Uterus (tissue), 4 donors: ENCODE results near the gene SMG7. TPM values are rescaled to one million over a fixed set of nuclear protein-coding genes. Genes with fewer than 3 reads are reported as not detected.

Experiments
- DNase-seq, 2 donors: peaks; one replicate each; pipeline ENCODE4 v3.0.0-alpha.2; 2019 to 2020
- H3K27ac ChIP-seq, 2 donors: fragments of 200-600 bp; sonication (generic); 1 replicate in 1 of 2; 2 replicates in 1 of 2; pipeline ENCODE4 v1.5.1; 2016 to 2018
- H3K27me3 ChIP-seq, 2 donors: fragments of 200-600 bp; sonication (generic); one replicate each; pipeline ENCODE4 v1.5.1; 2018 to 2019; ENCODE audit warnings: control low read depth in 1 of 2
- H3K36me3 ChIP-seq, 2 donors: fragments of 200-600 bp; sonication (generic); one replicate each; pipeline ENCODE4 v1.5.1; 2019; ENCODE audit warnings: control low read depth in 1 of 2
- H3K4me1 ChIP-seq, 2 donors: fragments of 200-600 bp; sonication (generic); one replicate each; pipeline ENCODE4 v1.5.1; 2018 to 2019; ENCODE audit warnings: control low read depth in 1 of 2
- H3K4me3 ChIP-seq, 2 donors: fragments of 200-600 bp; sonication (generic); 1 replicate in 1 of 2; 2 replicates in 1 of 2; pipeline ENCODE4 v1.5.1; 2018 to 2019; ENCODE audit warnings: mild to moderate bottlenecking in 1 of 2
- H3K9me3 ChIP-seq, 2 donors: fragments of 200-600 bp; sonication (generic); one replicate each; pipeline ENCODE4 v1.5.1; 2019; ENCODE audit warnings: control low read depth in 1 of 2
- CTCF ChIP-seq, 4 experiments: fragments of 200-600 bp in 2 of 4; fragments of 450-650 bp in 2 of 4; sonication (generic) in 2 of 4; IDR thresholded peaks; one replicate each; pipeline ENCODE4 v1.5.1; 2016 to 2019; ENCODE audit warnings: antibody characterized with exemption in 4 of 4, mild to moderate bottlenecking in 2 of 4, moderate library complexity in 1 of 4
- POLR2A ChIP-seq, 2 donors: fragments of 450-650 bp; IDR thresholded peaks; one replicate each; pipeline ENCODE4 v1.6.1; 2016; ENCODE audit warnings: antibody characterized with exemption in 2 of 2, mild to moderate bottlenecking in 1 of 2, moderate library complexity in 1 of 2
- intact Hi-C: fragments of 100-400 bp; cut with DNase I; formaldehyde crosslinking; loops from one replicate; pipeline ENCODE4 v1.15.1; 2023; ENCODE audit warnings: low total_unique reads
- total RNA-seq, 4 donors: library from RNA; depleted of rRNA in 3 of 4; stranded (reverse); fragments of >200 nt in 3 of 4; gene quantifications; one replicate each; pipeline versions ENCODE4 v1.1.0 to v1.2.4, GENCODE V29; 2014 to 2023
- donor health status: DM: yes; HTN: yes; CAD: no.

SMG7 gene
- total RNA-seq, 4 donors from 2014 or later: 9.1 to 63.1 (median 37.0) TPM

GRCh38 chr1:183553764-183554163 is 81.5 kb downstream of the SMG7 start:
- TF ChIP-seq POLR2A (IDR thresholded peaks at IDR 0.05) (no peak), CTCF (IDR thresholded peaks at IDR 0.05) (no peak)
- Histone ChIP-seq H3K36me3 (no peaks in the 10 kb centered on the region), H3K9me3 (no peaks in the 10 kb centered on the region), H3K27ac (no peak overlapping the region), H3K27me3 (no peaks in the 10 kb centered on the region), H3K4me3 (no peak overlapping the region), H3K4me1 (no peaks in the 10 kb centered on the region)
- intact Hi-C loops: no loop called here
- DNase-seq: no peak

- TF ChIP-seq CTCF (IDR thresholded peaks at IDR 0.05) (no peak), POLR2A (IDR thresholded peaks at IDR 0.05) (no peak)
- DNase-seq: no peak
- intact Hi-C loops: no loop called here
- H3K9me3 ChIP-seq: no peaks in the 10 kb centered on the region
- H3K27ac ChIP-seq: no peak overlapping the region
- H3K4me3 ChIP-seq: no peak overlapping the region
- no peaks in the 10 kb centered on the region for H3K4me1 ChIP-seq
- H3K27me3 ChIP-seq: no peaks in the 10 kb centered on the region
- no peaks in the 10 kb centered on the region for H3K36me3 ChIP-seq
Measured at GRCh38 chr1:183554577-183554976, 82.3 kb downstream of the SMG7 start.

GRCh38 chr1:183559061-183559460 is 86.8 kb downstream of the SMG7 start:
- Histone ChIP-seq H3K4me3 (no peak overlapping the region), H3K9me3 (no peaks in the 10 kb centered on the region), H3K27me3 (no peaks in the 10 kb centered on the region), H3K27ac (no peak overlapping the region), H3K36me3 (no peaks in the 10 kb centered on the region), H3K4me1 (no peaks in the 10 kb centered on the region)
- no peak for DNase-seq
- intact Hi-C loops: no loop called here
- no peak for TF ChIP-seq POLR2A (IDR thresholded peaks at IDR 0.05)
- TF ChIP-seq CTCF (IDR thresholded peaks at IDR 0.05): no peak

GRCh38 chr1:183562701-183563100 is 90.4 kb downstream of the SMG7 start:
- no peak for TF ChIP-seq POLR2A (IDR thresholded peaks at IDR 0.05)
- no peak for TF ChIP-seq CTCF (IDR thresholded peaks at IDR 0.05)
- Histone ChIP-seq H3K4me3 (no peak overlapping the region), H3K9me3 (no peaks in the 10 kb centered on the region), H3K27me3 (no peaks in the 10 kb centered on the region), H3K36me3 (no peaks in the 10 kb centered on the region), H3K27ac (no peak overlapping the region), H3K4me1 (no peaks in the 10 kb centered on the region)
- DNase-seq: no peak
- intact Hi-C loops: no loop called here

- no peak for DNase-seq
- intact Hi-C loops: no loop called here
- no peaks in the 10 kb centered on the region for H3K36me3 ChIP-seq
- H3K27me3 ChIP-seq: no peaks in the 10 kb centered on the region
- no peaks in the 10 kb centered on the region for H3K9me3 ChIP-seq
- no peak overlapping the region for H3K4me3 ChIP-seq
- H3K4me1 ChIP-seq: no peaks in the 10 kb centered on the region
- H3K27ac ChIP-seq: no peak overlapping the region
- TF ChIP-seq CTCF (IDR thresholded peaks at IDR 0.05) (no peak), POLR2A (IDR thresholded peaks at IDR 0.05) (no peak)
Measured at GRCh38 chr1:183565261-183565660, 93.0 kb downstream of the SMG7 start.
